A549 (cell line): Measurements from ENCODE around the gene PITPNM3.

Source experiments
- CHD2 ChIP-seq: fragments of 150-350 bp; IDR thresholded peaks from 2 replicates; pipeline ENCODE4 v1.6.1; 2014; ENCODE audit warnings: low read length; ENCODE audit not compliant: partially characterized antibody
- CTCF ChIP-seq: fragments of >200 bp; sonication (Bioruptor Twin); formaldehyde crosslinking; IDR thresholded peaks from 3 replicates; pipeline ENCODE4 v1.5.1; 2016
- E2F6 ChIP-seq: IDR thresholded peaks from 2 replicates; pipeline ENCODE4 v1.6.1; 2012; ENCODE audit warnings: low read depth, borderline replicate concordance
- EP300 ChIP-seq, 2 experiments: fragments of >200 bp; sonication (Bioruptor Twin); formaldehyde crosslinking; IDR thresholded peaks; 2 replicates in 1 of 2; 3 replicates in 1 of 2; pipeline ENCODE4 v1.6.1; 2016 to 2017
- HDAC2 ChIP-seq: fragments of 200-600 bp; sonication (generic); IDR thresholded peaks from 2 replicates; pipeline ENCODE4 v1.6.1; 2016
- JUN ChIP-seq, 2 experiments: fragments of >200 bp; sonication (Bioruptor Twin); formaldehyde crosslinking; IDR thresholded peaks; 2 replicates in 1 of 2; 3 replicates in 1 of 2; pipeline ENCODE4 v1.6.1; 2016 to 2017
- MAX ChIP-seq: IDR thresholded peaks from 2 replicates; pipeline ENCODE4 v1.6.1; 2012
- MYC ChIP-seq: IDR thresholded peaks from 2 replicates; pipeline ENCODE4 v1.6.1; 2012; ENCODE audit warnings: mild to moderate bottlenecking, inconsistent platforms, low read length, improper control_type of control experiment, borderline replicate concordance
- POLR2A ChIP-seq: IDR thresholded peaks from 2 replicates; pipeline ENCODE4 v1.6.1; 2012; ENCODE audit warnings: mild to moderate bottlenecking, low read length
- POLR2AphosphoS2 ChIP-seq: conservative IDR thresholded peaks from 2 replicates; pipeline ENCODE4 v1.6.1; 2012; ENCODE audit warnings: low read length, improper control_type of control experiment, inconsistent platforms
- RAD21 ChIP-seq, 2 experiments: fragments of >200 bp in 1 of 2; sonication (Bioruptor Twin) in 1 of 2; formaldehyde crosslinking in 1 of 2; IDR thresholded peaks in 1 of 2; conservative IDR thresholded peaks in 1 of 2; 2 replicates in 1 of 2; 3 replicates in 1 of 2; pipeline ENCODE4 v1.6.1; 2012 to 2018; ENCODE audit warnings: inconsistent platforms in 1 of 2
- SREBF2 ChIP-seq: fragments of 450-650 bp; IDR thresholded peaks from 2 replicates; pipeline ENCODE4 v1.6.1; 2014; ENCODE audit warnings: mild to moderate bottlenecking, moderate library complexity

- TF ChIP-seq POLR2A (no peak), MAX (no peak), CTCF (no peak), HDAC2 (no peak), MYC (no peak), RAD21 (conservative IDR thresholded peaks at IDR 0.05 in 1 of 2, IDR thresholded peaks at IDR 0.05 in 1 of 2) (no peak), E2F6 (no peak), JUN (IDR thresholded peaks at IDR 0.05) (no peak), CHD2 (no peak), SREBF2 (no peak), POLR2AphosphoS2 (no peak), EP300 (IDR thresholded peaks at IDR 0.05) (no peak)
Observed at GRCh38 chr17:6476076-6476809, 80.1 kb downstream of the PITPNM3 start.
